GM21717 (cell line): ENCODE results near the gene SETD1A.
"Not testable (repeated sequence)": the region's sequence is repeated elsewhere in the genome, so short reads cannot be mapped to it uniquely, and the experiment has no call there.

ENCODE experiments used
- ATAC-seq: cut with Tn5 transposase; IDR thresholded peaks from one replicate; pipeline ENCODE4 v1.9.1; 2021; ENCODE audit warnings: mild to moderate bottlenecking, moderate library complexity; ENCODE audit not compliant: unreplicated experiment

The SETD1A gene

DNA sequence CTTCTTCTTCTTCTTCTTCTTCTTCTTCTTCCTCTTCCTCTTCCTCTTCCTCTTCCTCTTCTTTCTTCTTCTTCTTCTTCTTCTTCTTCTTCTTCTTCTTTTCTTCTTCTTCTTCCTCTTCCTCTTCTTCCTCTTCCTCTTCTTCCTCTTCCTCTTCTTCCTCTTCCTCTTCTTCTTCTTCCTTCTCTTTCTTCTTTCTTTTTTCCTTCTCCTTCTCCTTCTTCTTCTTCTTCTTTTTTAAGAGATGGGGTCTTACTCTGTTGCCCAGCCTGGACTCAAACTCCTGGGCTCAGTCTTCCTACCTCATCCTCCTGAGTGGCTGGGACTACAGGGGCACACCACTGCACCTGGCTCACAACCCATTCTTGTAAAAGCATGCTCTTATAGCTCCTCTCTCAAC is 55.7 kb downstream of the SETD1A start:
- ATAC-seq: not testable (repeated sequence)

DNA sequence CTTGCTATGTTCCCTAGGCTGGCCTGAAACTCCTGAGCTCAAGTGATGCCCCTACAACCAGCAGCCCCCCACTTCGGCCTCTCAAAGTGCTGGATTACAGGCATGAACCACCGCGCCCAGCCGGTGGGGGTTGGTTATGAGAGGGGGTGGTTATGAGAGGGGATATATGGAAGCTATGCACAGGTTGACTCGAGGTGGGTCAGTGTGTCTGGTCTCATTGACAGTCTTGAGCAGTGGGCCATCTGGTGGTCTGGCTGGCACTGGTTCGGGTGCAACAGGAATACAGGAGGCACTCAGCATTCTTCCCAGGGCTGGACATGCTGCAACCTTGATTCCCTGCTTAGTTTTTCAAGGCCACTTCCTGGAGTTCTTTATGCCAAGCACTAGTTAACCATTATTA is 58.5 kb downstream of the SETD1A start:
- ATAC-seq: no peak

DNA sequence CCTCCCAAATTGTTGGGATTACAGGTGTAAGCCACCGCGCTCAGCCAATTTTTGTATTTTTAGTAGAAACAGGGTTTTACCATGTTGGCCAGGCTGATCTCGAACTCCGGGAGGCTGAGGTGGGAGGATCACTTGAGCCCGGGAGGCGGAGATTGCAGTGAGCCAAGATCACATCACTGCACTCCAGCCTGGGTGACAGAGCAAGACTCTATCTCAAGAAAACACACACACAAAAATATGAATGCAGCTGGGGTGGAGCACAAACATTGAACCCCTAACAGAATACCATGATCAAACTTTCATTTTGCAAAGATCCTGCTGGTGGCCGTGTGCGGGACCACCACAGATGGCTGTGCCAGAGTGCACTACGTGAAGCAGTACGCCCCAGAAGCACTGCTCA is 60.2 kb downstream of the SETD1A start:
- not testable (repeated sequence) for ATAC-seq

DNA sequence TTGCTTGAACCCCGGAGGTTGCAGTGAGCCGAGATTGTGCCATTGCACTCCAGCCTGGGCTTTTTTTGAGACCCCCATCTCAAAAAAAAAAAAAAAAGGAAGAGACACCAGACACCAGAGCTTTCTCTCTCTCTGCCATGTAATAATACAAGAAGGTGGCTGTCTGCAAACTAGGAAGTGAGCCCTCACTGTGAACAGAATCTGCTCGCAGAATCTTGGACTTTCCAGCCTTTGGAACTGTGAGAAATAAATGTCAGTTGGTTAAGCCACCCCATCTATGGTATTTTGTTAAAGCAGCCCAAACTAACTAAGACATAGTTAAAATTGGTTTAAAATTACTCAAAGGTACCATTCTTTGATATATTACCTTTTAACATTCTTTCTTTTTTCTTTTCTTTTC is 63.0 kb downstream of the SETD1A start:
- no peak for ATAC-seq

DNA sequence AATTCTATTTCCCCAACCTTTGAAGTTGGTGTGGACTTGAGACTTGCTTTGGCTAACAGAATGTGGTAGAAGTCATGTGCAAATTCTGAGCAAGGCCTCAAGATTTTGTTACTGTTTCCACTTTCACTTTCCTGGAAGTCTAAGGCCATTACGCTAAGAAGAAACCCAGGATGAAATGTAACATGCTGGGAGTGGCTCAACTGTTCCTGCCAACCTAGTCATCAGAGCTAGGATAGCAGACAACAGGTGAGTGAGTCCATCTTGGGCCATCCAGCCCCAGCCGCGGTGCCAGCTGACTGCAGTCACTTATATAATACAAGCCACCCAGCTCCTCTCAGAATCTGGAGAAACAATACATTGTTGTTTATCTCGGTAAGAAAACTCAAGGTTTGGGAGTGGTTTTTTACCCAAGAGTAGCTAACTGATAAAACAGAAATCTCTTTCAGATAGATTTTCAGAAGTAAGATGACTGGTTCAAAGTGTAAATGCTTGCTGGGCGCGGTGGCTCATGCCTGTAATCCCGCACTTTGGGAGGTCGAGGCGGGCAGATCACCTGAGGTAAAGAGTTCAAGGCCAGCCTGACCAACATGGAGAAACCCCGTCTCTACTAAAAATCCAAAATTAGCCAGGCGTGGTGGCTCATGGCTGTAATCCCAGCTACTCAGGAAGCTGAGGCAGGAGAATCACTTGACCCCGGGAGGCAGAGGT is 65.1 kb downstream of the SETD1A start:
- no peak for ATAC-seq

DNA sequence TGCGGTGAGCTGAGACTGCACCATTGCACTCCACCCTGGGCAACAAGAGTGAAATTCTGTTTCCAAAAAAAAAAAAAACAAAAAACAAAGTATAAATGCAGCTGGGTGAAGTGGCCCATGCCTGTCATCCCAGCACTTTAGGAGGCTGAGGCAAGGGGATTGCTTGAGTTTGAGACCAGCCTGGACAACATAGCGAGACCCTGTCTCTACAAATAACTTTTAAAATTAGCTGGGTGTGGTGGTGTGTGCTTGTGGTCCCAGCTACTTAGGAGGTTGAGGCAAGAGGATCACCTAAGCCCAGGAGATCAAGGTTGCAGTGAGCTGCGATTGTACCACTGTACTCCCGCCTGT is 65.7 kb downstream of the SETD1A start:
- ATAC-seq: no peak

DNA sequence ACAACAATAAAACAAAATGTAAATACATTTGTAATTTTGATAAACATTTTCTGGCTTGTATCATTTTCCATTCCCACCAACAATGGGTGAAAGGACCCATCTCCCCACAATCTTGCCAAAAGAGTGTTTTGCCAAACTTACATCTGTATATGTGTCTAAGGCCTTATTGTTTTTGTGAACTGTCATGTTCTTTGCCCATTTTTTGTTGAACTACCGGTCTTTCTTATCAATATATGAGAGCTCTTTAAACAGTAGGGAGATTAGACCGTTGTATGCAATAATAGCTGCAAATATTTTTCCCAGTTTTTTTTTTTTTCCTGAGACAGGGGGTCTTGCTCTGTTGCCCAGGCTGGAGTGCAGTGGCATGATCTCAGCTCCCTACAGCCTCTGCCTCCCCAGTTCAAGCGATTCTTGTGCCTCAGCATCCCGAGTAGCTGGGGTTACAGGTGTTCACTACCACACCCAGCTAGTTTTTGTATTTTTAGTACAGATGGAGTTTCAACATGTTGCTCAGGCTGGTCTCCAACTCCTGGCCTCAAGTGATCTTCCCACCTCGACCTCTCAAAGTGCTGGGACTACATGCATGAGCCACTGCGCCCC is 66.2 kb downstream of the SETD1A start:
- no peak for ATAC-seq

DNA sequence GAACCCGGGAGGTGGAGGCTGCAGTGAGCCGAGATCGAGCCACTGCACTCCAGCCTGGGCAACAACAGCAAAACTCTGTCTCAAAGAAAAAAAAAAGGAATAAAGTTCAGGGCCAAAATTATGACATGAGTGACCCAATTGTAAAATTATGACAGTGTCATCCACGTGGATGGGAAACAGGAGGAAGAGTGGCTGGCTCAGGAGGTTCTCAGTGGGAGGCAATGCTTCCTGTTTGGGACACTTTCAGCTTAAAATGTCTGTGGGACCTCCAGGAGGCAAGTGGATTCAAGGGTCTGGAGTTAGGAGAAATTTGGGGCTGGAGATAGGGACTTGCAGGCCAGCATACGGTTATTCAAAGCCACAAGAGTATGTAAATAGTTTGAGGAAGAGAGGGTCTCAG is 67.8 kb downstream of the SETD1A start:
- no peak for ATAC-seq

DNA sequence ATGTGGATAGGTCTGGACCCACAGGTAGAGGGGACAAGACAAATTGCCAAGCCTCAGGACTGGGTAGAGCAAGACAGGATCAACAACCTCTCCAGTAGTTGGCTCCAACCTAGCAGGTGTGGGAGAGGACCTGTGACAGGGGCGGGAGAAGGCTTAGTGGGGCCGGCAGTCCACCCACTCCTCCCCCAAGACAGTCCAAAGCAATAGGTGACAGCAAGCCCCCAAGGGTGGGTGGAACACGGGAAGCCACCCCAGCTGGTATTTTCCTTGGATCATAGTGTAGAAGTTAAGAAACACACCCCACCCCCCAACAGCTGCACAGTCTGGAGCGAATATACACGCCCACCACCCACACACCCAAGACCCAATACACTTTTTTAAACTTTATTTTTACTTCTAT is 71.7 kb downstream of the SETD1A start:
- ATAC-seq: no peak

DNA sequence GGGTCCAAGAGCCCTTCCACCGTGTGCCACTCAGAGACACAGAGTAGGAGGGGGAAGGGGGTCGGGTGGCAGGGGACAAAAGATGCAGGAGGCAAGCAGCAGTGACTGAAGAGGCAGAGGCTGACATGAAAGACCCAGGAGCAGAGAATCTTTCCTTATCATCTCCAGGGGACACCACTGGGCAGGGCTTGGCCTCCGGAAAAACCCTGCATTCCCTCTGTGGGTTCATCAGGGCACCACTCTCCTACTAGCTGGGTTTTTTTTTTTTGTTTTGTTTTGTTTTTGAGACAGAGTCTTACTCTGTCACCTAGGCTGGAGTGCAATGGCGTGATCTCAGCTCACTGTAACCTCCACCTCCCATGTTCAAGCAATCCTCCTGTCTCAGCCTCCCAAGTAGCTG is 73.7 kb downstream of the SETD1A start:
- ATAC-seq: no peak

DNA sequence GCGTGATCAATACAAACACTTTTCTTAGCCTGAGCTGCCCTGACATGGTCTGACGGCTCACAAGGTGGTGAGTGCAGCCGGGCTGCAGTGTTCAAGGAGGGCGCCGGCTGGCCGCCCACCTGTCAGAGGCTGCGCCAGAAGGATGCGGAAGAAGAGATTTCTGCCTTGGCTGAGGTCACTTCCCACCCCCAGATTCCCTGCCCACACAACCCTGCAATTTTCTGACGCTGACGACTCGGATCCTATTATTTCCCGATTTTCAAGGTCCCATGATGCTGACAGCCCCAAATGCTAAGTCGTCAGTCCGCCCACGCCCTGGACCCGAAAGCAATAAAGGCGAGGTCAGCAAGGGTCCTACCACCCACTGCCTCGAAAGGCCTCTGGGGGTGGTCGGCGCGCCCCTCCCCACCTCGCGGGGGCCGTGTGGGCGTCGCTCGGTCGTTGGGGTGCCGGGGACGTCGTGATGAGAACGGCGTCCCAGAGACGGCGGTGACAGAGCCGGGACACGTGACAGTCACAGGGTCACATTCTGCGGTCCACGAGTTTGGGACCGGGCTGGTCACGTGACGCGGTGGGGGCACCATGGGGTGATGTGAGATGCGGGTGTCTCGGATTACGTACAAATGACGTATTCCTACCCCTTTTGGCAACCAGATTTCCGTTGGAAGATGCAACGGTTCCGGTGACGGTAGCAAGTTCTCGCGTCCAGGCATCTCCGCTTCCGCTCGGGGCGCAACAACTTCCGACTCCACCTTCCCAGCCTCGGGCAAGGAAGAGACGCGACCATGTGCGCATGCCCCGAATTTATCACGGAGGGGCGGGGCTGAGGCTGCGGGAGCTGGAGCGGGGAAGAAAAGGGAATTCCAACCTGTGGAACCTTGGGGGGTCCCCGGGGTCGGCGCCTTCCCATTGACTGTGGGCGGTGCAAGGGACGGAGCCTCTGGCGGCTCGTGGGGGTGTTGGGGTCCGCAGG is 75.5 kb downstream of the SETD1A start, which contains the start of gene STX4:
Gene STX4 (plus strand): TSS at position 823 of the 973 bp plus-strand sequence. CDS start 248 bp downstream, outside the sequence.
- ATAC-seq: peak; percentile 69

DNA sequence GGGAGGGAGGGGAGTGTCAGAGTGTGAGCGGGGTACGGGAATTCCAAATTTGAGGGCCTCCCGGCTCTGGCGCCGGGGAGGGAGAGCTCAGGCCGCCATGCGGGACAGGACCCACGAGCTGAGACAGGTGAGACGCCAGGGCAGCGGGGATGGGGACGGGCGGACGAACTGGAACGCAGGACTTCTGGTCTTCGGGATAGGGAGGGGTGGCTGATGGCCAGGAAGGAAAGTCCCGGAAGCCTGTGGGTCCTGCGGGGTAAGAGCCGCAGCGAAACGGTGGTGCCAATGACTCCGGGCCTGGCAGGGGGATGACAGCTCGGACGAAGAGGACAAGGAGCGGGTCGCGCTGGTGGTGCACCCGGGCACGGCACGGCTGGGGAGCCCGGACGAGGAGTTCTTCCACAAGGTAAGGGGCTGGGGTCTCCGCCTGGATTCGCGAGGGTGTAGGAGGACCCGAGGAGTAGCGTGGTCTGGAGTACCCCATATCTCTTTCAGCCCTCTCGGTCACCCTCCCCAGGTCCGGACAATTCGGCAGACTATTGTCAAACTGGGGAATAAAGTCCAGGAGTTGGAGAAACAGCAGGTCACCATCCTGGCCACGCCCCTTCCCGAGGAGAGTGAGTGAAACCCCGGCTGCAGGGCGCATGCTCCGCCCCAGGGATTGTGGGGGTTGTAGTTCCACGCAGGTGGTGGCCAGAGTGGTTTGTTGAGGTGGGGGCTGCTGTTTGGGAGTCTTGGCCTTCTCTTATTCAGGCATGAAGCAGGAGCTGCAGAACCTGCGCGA is 76.3 kb downstream of the SETD1A start:
- ATAC-seq: peak; percentile 39
